Activated CD8-positive, alpha-beta memory T cell treated with anti-CD3 and anti-CD28 coated beads for 1 hour (primary cell): Measurements from ENCODE around the gene POLR2H.

Experiments used
- DNase-seq, 2 donors: peaks; one replicate each; pipeline ENCODE4 v3.0.0-alpha.2; 2020; ENCODE audit warnings: low read depth in 1 of 2; ENCODE audit errors: extremely low read depth in 1 of 2

The POLR2H gene

DNA sequence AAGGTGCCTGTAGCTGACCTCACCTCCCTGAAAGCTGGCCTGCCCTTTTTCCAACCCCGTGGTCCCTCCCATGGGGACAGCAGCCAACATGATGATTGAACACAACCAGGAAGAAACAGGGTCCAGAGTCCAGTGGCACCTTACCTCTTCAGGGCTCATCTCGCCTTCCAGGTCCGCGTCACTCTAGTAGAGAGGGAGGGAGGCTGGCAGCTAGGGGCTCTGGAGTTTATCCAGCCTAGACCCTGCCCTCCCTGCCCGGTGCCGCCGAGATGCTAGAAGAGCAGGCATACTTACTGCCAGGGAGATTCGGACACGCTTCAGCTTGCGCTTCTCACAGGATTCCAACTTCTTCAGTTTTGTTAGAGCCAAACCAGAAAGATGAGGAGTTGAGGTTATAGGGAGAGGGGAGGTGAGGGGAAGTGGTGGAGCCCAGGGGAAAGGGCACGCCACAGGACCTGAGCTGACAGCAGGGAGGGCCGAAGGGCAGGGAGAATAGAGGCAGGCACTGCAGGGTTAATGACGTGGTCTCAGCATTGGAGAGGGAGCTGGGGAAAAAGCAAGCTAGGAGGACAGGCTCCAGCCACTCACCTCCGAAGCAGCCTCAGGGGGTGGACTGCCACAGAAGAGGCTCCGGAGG, 9.2 kb upstream of the POLR2H start:
- DNase-seq, result no peak

DNA sequence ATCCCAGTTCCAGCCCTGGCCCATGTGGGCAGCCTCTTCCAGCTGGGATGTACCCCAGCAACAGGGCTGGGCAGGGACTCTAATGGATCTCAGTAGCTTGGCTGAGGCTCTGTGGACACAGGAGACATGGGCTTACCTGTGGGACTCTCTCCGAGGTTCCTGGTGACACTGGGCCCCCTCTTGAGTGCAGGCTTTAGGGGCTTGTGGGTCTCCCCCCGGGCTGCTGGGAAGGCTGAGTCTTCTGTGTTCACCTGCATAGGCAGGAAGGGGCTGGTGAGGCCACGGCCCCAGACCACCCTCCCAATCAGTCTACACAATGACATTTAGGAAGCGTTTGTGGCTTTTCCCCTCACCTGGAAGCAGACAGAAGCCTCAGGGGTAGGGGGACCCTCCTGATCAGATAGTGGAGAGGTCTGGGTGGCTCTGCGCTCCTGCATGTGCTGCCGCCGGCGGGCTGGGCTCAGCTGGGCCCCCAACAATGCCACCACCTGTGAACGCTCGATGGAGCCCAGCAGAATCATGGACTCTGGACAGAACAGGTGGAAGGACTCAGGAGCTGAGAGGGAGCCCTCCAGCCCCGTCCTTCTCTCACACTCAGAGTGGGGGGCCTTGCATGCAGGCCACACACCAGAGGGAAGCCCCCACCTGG, 8.5 kb upstream of the POLR2H start:
- DNase-seq, result no peak

DNA sequence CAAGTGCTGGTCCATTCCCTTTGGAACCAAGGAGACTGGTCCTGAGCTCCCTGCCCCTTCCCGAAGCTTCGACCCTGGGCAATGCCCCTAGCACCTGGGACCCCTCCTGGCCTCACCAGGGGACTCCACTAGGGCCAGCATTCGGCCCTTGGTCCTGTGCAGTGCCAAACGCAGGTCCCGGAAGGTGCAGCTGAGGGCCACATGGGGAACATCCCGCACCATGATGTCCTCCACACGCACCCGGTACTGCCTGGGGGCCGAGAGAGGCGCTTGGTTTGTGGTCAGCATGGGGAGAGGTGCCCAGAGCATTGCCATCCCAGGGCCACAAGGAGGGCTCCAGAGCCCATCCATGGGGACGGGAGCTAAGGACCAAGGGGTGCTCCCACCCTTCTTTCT, 8.0 kb upstream of the POLR2H start:
- no peak for DNase-seq

DNA sequence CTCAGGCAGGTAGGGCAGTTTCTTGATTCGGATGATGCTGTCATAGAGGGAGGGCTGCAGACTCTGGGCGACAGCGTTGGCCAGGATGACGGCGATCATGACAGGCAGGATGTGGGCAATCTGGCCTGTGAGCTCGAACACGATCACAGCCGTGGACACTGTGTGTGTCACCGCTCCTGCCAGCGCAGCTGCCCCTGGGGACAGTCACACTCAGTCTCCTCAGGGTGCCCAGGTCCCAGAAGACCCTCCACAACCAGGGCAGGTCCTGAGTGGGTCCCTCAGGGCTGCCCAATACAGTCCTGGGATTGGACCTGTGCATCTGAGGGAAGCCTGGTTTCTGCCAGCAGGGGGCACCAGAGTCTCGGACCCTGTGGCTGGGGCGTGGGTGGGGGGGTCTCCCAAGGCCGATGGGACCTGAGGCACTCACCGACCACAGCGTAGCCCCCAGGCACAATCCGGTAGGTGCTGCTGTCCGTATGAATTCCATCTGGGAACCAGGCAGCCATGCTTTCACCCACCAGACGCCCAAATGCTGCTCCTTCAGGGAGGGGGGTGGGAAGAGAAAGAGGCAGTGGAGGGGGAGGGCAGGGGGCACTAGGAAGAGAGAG, 7.3 kb upstream of the POLR2H start:
- peak in 1 of 2 donors; percentile 59 for DNase-seq

DNA sequence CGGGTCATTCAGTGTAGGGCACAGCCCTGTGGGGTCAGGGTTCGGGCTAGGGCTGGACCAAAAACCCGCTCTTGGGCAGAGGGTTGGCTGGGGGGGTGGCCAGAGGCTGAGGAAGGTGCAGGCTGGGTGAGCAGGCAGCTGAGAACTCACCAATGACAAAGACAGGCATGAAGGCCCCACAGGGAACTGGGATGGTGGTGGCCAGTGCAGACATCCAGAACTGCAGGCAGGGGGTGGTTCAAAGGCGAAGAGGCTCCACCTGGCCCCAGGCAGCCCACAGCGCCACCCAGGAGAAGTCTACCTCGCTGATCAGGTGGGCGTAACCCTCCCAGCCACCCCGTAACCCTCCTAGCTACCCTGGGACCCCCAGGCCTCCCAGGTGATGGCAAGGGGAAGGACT, 6.8 kb upstream of the POLR2H start:
- no peak for DNase-seq

DNA sequence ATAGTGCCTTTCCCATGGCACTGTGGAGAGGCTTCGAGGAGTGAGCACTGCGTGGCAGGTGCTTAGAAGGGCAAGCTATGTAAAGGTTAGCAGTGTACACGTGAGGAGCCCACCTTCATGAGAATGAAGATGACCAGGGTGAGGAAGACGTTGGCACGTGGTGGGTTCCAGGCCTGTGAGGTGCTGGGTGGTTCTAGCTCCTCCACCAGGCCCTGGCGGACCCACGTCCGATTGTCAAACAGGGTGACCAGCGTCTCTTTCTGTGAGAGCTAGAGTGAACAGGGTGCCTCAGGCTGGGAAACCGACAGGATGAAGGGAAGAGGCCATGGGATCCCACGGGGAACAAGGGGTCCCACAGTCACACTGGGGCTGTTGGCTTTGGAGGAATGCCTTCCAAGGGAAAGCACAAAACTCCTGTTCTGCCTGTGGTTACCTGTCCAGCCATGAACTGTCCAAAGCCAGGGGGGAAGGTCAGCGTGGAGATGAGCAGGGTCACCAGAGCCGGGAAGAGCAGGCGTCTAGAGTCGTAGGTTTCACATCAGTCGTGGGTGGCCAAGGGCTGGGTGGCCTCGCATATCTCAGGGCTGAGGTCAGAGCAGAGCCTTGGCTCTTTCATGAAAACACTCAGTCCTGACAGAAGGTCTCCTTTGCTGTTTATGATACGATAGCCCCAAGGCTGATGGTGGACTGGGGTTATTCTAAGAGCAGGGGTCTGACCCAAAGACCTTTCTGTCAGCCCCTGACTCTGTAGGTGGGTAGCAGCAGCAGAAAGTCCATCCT, 6.1 kb upstream of the POLR2H start:
- DNase-seq, result no peak

DNA sequence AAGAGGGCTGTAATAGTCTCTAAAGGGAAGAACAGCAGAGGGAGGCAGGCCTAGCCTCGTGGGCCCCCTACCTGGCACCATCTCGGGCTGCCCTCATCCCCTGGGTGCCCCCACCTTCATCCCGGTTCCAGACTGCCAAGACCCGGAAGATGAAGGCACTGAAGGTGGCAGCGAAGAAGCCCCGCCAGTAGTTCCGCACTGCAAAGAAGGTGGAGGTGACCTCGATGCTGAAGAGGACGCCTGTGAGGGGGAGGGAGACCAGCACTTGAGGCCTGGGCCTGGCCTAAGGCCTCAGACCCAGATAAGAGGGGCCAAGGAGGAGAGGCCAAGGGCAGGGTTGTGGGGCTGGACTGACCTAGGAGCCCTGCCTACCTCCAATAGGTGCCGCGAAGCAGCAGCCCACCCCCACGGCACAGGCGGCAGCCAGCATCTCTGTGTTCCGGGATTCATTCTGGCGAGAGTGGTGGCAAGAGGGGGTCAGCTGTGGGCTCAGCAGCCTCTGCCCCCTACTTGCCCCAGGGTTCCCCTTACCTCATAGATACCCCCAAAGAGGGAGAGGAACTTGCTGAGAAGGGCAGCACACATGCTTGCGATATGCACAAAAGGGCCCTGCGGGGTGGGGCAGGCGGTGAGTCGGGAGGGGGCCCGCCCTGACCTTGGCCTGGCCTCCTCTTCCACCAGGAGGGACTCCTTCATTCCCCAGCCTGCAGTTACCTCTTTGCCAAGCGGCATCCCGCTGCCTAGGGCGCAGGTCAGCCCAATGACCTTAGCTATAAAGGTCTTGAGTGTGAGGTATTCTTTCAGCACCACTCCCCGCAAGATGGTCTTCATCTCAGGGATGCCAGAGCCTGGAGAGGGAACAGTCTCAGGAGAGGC, 4.0 kb upstream of the POLR2H start:
- DNase-seq, result no peak

DNA sequence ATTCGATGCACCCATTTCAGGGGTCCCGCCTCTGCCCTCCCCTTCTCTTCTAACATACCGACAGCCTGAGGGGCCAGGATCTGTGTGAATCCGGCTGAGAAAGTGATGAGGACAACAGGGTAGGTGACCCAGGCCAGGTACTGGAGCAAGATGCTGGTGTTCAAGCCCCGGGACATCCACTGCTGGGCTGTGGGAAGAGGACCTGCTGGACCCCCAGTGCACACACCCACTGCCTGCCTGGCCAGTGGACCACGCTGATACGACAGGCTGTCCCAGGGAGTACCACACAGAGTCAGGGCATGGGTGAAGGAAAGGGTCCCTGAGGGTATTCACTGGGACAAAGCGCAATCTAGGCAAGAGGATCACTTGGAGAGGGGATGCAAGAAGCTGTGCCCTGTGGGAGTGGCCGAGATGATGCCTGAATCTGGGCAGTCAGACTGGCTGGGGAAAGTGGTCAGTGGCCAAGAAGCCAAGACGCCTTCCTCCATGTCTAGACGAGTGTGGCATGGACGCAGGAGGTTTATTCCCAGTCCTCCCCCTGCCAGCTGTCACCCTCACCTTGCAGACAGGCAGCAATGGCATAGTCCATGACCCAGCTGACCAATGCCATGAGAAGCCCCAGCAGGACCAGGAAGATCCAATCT, 3.3 kb upstream of the POLR2H start:
- DNase-seq, result no peak

DNA sequence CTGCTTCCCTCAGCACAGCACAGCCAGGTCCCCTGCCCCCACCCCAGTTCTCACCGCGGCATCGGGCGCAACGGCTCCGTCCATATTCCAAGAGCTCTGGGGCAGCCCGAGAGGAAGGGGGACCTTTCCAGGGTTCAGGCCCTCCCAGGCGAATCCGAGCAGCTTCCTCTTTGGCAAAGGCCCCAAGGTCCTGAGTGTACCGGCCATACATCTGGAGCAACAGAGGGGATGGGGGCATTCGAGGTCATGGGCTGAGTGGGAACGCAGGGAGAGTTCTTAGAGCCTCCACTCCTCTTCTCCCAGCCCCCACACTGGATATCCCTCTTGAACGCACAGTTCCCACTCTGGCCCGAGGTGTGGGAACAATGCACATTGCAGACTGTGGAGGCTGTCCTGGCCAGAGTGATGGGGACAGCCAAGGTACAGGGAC, 2.6 kb upstream of the POLR2H start:
- DNase-seq, result no peak

DNA sequence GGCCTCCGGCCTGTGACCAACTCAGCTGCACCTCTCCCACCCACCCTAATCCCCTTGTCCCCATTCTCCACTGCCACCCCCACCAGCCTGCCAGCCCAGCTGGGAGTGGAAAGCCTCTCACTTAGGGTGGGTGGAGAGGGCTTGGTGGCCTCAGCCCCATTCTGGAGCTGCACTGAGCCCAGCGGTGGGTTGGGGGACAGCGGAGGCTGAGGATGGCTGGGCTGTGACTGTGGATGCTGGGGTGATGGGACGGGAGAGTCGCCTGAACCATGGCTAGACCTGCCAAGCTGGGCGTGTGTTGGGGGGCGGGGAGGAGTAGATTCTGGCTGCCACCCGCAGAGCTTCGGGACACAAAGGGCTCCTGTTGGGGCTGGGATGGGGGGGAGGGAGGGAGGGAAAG, 1.9 kb upstream of the POLR2H start:
- DNase-seq, result no peak

DNA sequence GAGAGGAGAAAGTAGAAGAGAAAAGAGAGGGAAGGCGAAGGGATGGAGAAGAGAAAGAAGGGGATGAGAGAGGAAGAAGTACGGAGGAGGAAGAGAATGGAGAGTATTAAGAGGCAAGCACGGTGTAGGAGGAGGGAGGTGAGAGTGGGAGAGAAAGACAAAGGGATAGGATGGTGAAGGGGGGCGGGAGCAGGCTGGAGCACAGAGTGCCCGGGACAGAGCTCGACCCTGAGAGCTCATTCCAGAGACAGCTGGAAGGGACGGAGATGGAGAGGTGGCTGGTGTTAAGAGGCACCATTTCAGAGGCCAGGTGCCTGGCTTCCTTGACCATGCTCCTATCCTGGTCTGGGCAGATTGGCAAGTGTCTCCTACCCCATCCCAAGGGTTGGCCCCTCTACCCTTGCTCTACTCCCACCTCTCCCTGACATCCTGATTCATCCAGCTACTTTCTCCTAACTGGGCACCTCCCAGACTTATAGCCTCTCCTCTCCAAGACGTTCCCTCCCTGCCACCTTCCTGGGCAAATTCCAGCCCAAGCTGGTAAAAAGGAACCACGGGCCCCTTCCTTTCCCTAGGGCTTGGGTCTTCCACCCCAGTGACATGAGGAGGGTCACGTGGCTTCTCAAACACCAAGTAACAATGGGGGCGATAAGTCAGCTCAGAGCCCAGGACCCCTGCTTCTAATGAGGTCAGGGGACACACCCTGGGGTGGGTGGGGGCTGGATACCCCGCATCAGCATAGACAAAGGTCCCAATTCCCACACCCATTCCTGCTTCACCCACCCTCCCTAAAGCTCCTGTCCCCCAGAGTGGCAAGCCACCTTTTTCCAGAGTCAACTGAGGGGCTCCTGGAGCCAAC, 1.2 kb upstream of the POLR2H start:
- DNase-seq, result no peak

DNA sequence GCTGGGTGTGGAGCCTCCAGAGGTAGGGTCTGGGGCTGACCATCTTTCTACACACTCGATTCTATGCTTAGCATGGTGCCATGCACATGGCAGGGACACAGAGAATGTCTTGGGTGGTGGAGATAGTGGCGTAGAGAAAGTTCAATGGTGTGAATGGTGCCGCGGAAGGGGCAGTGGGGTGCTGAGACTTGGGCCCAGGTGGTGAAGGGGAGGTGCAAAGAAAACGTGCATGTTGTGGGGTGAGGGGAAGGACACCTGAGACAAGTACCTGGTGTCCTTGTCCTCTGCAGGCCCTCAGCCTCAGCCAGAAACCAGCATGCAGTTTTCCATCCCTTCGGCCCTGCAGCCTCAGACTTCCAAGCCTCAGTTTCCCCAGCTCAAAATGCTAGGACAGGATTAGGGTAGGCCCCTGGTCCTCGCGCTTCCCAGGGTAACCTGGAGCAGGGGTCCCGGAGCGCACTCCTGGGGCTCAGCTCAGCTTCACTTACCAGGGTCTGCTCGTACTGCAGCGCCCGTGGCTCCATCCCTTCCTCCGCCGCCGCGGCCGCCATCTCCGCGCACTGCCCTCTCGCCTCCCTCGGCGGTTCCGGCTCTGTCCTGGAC, 480 bp upstream of the POLR2H start:
- DNase-seq, result no peak

DNA sequence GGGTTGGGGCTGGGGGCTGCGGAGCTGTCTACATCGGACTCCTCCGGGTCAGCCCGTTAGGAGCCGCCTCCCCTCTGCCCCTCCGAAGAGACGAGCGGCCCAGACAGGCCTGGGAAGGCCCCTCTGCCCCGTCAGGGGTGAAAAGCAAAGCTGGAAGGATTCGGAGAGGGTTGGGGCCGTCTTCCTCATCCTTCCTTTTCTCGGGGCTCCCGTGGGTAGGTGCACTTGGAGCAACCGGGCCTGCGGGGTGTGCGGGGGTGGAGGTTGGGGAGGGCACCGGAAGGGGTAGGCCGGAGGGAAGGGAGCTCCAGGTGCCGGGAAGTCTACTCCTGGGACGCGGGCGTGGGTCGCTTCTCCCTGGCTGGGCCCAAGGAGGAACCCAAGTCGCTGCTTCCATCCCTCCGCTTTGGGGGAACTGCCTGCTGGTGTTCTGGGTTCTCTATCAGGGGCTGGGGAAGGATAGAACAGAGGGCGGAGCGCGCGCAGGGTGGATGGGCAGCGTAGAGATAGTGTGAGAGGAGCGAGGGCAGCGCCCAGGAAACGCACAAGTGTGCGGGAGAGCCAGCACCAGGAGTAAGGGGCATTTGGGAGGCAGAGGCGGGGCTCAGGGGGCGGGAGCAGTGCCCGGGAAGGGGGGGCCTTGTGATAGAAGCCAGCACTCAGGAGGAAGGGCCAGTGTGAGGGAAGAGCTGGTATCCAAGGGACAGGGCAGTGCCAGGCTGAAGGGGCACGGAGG, 590 bp downstream of the POLR2H start:
- peak; percentile 6 to 17 for DNase-seq

DNA sequence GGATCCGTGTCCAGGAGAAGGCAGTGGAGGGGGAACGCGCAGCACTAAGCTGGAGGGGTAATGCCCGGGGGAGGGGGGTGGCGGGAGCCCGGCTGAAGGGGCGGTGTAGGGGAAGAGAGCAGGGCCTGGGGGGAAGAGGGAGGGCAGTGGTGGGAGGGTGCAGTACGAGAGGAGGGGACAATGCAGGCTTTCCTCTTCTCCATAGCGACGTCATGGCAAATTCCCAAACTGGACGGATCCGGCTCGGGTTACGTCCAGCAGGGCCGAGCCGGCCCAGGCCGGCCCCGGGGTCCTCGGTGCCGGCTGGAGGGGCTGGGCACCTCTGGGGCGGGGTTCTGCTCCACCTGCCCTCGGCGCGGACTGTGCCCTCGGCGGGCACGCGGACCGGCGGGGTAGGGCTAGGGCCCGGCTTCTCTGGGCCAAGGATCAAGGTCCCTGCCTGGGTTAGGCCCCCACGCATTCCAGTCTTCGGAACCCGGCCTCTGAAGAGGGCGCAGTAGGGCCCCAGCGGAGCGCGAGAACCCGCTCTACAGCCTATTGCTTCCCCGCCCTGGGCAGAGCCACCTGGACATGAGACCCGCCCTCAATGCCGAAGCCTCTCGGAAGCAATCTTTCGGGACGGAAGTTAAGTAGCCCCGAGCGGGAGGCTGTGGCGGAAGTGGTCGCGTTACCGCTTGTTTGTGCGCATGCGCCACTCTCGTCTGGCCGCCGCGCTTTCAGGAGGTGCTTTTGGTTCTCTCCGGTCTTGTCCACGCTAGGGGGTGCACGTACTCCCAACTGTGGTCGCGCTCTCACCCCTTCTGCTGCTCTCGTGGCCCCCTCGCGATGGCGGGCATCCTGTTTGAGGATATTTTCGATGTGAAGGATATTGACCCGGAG, 1.4 kb downstream of the POLR2H start:
- DNase-seq, result peak; percentile 90 to 91

DNA sequence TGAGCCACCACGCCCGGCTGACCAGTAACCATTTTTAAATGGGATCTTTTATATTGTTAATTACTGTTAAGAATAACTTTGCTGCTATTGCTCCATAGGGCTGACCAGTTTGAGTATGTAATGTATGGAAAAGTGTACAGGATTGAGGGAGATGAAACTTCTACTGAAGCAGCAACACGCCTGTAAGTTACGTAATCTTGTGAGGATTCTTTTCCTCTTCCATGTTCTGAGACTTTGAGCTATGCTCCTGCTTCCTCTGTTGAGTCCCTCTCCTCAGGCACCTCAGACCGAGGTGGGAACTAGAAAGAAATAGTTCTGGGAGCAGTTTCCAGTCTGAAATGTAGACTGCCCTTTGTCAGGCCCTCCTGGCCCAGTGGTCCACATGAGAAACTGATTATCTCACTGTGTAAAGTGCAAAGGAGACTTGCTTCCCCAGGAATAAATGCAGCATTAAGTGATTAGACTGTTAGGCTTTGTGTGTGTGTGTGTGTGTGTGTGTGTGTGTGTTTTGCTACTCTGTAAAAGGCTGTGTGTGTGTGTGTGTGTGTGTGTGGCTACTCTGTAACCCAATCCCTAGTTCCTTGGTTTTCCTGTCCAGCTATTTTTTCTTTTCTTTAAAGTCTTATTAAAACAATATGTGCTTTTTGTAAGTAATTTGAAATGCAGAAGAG, 5.2 kb downstream of the POLR2H start:
- DNase-seq, result no peak

DNA sequence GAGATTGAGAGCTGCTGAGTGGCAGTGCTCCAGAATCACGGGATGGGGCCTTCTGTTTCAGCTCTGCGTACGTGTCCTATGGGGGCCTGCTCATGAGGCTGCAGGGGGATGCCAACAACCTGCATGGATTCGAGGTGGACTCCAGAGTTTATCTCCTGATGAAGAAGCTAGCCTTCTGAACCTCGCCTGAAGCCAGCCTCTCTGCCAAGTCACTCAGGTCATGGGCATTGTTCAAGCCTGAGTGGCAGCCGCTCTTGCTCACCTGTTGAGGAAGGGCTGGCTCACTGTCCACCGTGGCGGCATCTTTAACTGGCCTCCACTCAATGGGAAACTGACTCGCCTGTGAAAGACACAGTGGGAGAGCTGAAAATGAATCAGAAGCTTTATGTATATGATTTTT, 6.6 kb downstream of the POLR2H start:
- DNase-seq, result no peak
